Hematopoietic multipotent progenitor cell treated with erythropoietin and hydrocortisone succinate and interleukin-3 and kit ligand, for 4 days (in vitro differentiated cells): ENCODE data around the gene DESI2.
"Not testable (repeated sequence)": the region's sequence is repeated elsewhere in the genome, so short reads cannot be mapped to it uniquely, and the experiment has no call there.

Source experiments
- DNase-seq: peaks from one replicate; pipeline ENCODE4 v3.0.0-alpha.2; 2015

Gene DESI2

GRCh38 chr1:244709076-244709475 is 56.1 kb downstream of the DESI2 start:
- no peak for DNase-seq

GRCh38 chr1:244709476-244710368 is 56.8 kb downstream of the DESI2 start:
- DNase-seq: no peak

GRCh38 chr1:244710474-244711062 is 57.6 kb downstream of the DESI2 start:
- no peak for DNase-seq

- peak; percentile 14 for DNase-seq
Measured at GRCh38 chr1:244712669-244713068, 59.7 kb downstream of the DESI2 start.

- peak; percentile 41 for DNase-seq
Measured at GRCh38 chr1:244713332-244713731, 60.4 kb downstream of the DESI2 start.

GRCh38 chr1:244727871-244728474 is 75.0 kb downstream of the DESI2 start:
- peak; percentile 52 for DNase-seq

- peak; percentile 72 for DNase-seq
Measured at GRCh38 chr1:244730153-244730933, 77.4 kb downstream of the DESI2 start.

- no peak for DNase-seq
Measured at GRCh38 chr1:244730934-244731434, 78.1 kb downstream of the DESI2 start.

- DNase-seq: no peak
Measured at GRCh38 chr1:244731651-244732050, 78.7 kb downstream of the DESI2 start.

GRCh38 chr1:244732851-244733450 is 80.0 kb downstream of the DESI2 start:
- no peak for DNase-seq

GRCh38 chr1:244735404-244735803 is 82.5 kb downstream of the DESI2 start:
- peak; percentile 63 for DNase-seq

GRCh38 chr1:244735876-244736561 is 83.1 kb downstream of the DESI2 start:
- DNase-seq: no peak

- not testable (repeated sequence) for DNase-seq
Measured at GRCh38 chr1:244739140-244739539, 86.2 kb downstream of the DESI2 start.

GRCh38 chr1:244740027-244740617 is 87.2 kb downstream of the DESI2 start:
- not testable (repeated sequence) for DNase-seq

GRCh38 chr1:244741692-244742091 is 88.8 kb downstream of the DESI2 start:
- no peak for DNase-seq

GRCh38 chr1:244749230-244750016 is 96.5 kb downstream of the DESI2 start:
- no peak for DNase-seq

GRCh38 chr1:244751271-244751895 is 98.5 kb downstream of the DESI2 start:
- no peak for DNase-seq

- no peak for DNase-seq
Measured at GRCh38 chr1:244755673-244756072, 102.7 kb downstream of the DESI2 start.

GRCh38 chr1:244757091-244757939 is 104.4 kb downstream of the DESI2 start:
- DNase-seq: no peak
